Neural cell (in vitro differentiated cells): ENCODE results near the gene PCIF1. TPM values are rescaled to one million over a fixed set of nuclear protein-coding genes. Genes with fewer than 3 reads are reported as not detected.
"Not testable (repeated sequence)": the region's sequence is repeated elsewhere in the genome, so short reads cannot be mapped to it uniquely, and the experiment has no call there.

Experiments used
- H2AFZ ChIP-seq: fragments of 200-600, 300-800 bp; sonication (generic), shearing (Covaris generic); 2 replicates; pipeline ENCODE4 v1.6.0; 2014; ENCODE audit warnings: low read depth, mild to moderate bottlenecking, antibody characterized with exemption, low read length, moderate library complexity
- H3F3A ChIP-seq: fragments of 200-600 bp; shearing (Covaris generic); 2 replicates; pipeline ENCODE4 v1.6.1; 2016; ENCODE audit warnings: mild to moderate bottlenecking, moderate library complexity, mixed read lengths, antibody characterized with exemption, low read length; ENCODE audit not compliant: insufficient read depth, poor library complexity, severe bottlenecking
- H3K27ac ChIP-seq: fragments of 200-600, 300-800 bp; sonication (generic), shearing (Covaris generic); 2 replicates; pipeline ENCODE4 v1.5.1; 2014; ENCODE audit warnings: mild to moderate bottlenecking, low read length, moderate library complexity
- H3K27me3 ChIP-seq: fragments of 300-800, 200-600 bp; sonication (generic), shearing (Covaris generic); 2 replicates; pipeline ENCODE4 v1.6.0; 2014; ENCODE audit warnings: mild to moderate bottlenecking, low read depth, low read length, moderate library complexity; ENCODE audit not compliant: insufficient read depth
- H3K36me3 ChIP-seq: fragments of 300-800, 200-600 bp; sonication (generic), shearing (Covaris generic); 2 replicates; pipeline ENCODE4 v1.5.1; 2014; ENCODE audit warnings: mild to moderate bottlenecking, antibody characterized with exemption, low read length, moderate library complexity; ENCODE audit not compliant: insufficient read depth
- H3K4me2 ChIP-seq: fragments of 300-800, 200-600 bp; sonication (generic), shearing (Covaris generic); 2 replicates; pipeline ENCODE4 v1.6.0; 2014; ENCODE audit warnings: mild to moderate bottlenecking, low read length
- H3K4me3 ChIP-seq: fragments of 300-800, 200-600 bp; sonication (generic), shearing (Covaris generic); 2 replicates; pipeline ENCODE4 v1.5.1; 2014; ENCODE audit warnings: mild to moderate bottlenecking, low read length, moderate library complexity
- H3K79me2 ChIP-seq: fragments of 200-600 bp; shearing (Covaris generic); replicated peaks from 2 replicates; pipeline ENCODE4 v1.6.0; 2014; ENCODE audit warnings: mild to moderate bottlenecking, low read length, moderate library complexity; ENCODE audit not compliant: insufficient read depth
- H3K9ac ChIP-seq: fragments of 300-800, 200-600 bp; sonication (generic), shearing (Covaris generic); 2 replicates; pipeline ENCODE4 v1.6.1; 2016; ENCODE audit warnings: mild to moderate bottlenecking, low read length, mixed read lengths
- H3K9me2 ChIP-seq: fragments of 200-600 bp; shearing (Covaris generic); 2 replicates; pipeline ENCODE4 v1.6.1; 2016; ENCODE audit warnings: mild to moderate bottlenecking, low read length, mixed read lengths; ENCODE audit not compliant: insufficient read depth
- H3K9me3 ChIP-seq: fragments of 200-600, 300-800 bp; sonication (generic), shearing (Covaris generic); 2 replicates; pipeline ENCODE4 v1.6.1; 2016; ENCODE audit warnings: mild to moderate bottlenecking, mixed run types, low read length, moderate library complexity, mixed read lengths
- H4K20me1 ChIP-seq: fragments of 200-600 bp; shearing (Covaris generic); 2 replicates; pipeline ENCODE4 v1.6.1; 2016; ENCODE audit warnings: mild to moderate bottlenecking, mixed run types; ENCODE audit not compliant: insufficient read depth
- EP300 ChIP-seq: fragments of 450-650 bp; conservative IDR thresholded peaks from 2 replicates; pipeline ENCODE4 v1.6.1; 2014; ENCODE audit warnings: antibody characterized with exemption, mild to moderate bottlenecking, moderate library complexity; ENCODE audit not compliant: poor library complexity, severe bottlenecking
- EZH2 ChIP-seq: fragments of 200-600, 300-800 bp; shearing (Covaris generic), sonication (generic); IDR thresholded peaks from 2 replicates; pipeline ENCODE4 v1.6.1; 2014; ENCODE audit warnings: antibody characterized with exemption, low read length, borderline replicate concordance, mild to moderate bottlenecking; ENCODE audit not compliant: insufficient read depth, poor library complexity, severe bottlenecking
- MXI1 ChIP-seq: fragments of 450-650 bp; conservative IDR thresholded peaks from 2 replicates; pipeline ENCODE4 v1.6.1; 2014; ENCODE audit warnings: antibody characterized with exemption, mild to moderate bottlenecking; ENCODE audit not compliant: poor library complexity, severe bottlenecking
- POLR2AphosphoS5 ChIP-seq: IDR thresholded peaks from 2 replicates; pipeline ENCODE4 v1.6.1; 2012
- RAD21 ChIP-seq: fragments of 450-650 bp; conservative IDR thresholded peaks from 2 replicates; pipeline ENCODE4 v1.6.1; 2014; ENCODE audit warnings: antibody characterized with exemption, mild to moderate bottlenecking, moderate library complexity
- SMC3 ChIP-seq: fragments of 450-650 bp; conservative IDR thresholded peaks from 2 replicates; pipeline ENCODE4 v1.6.1; 2014; ENCODE audit warnings: antibody characterized with exemption, mild to moderate bottlenecking, moderate library complexity; ENCODE audit not compliant: poor library complexity
- TAF1 ChIP-seq: IDR thresholded peaks from 2 replicates; pipeline ENCODE4 v1.6.1; 2012; ENCODE audit warnings: low read depth
- polyA plus RNA-seq: library from polyadenylated mRNA; depleted of rRNA; stranded (reverse); fragments of >200 nt; gene quantifications from 2 replicates; pipeline ENCODE4 v1.2.3, GENCODE V29; 2014
- TF ChIP-seq, protein P1 (sequence below): IDR thresholded peaks from 2 replicates; pipeline ENCODE4 v1.6.1; 2012; ENCODE audit warnings: borderline replicate concordance
- TF ChIP-seq, protein P2 (sequence below): fragments of 450-650 bp; IDR thresholded peaks from 2 replicates; pipeline ENCODE4 v1.5.1; 2014; ENCODE audit warnings: antibody characterized with exemption, mild to moderate bottlenecking, moderate library complexity; ENCODE audit not compliant: poor library complexity, severe bottlenecking

The PCIF1 gene
- polyA plus RNA-seq, 1 donor from 2014 or later = 28.3 TPM

DNA sequence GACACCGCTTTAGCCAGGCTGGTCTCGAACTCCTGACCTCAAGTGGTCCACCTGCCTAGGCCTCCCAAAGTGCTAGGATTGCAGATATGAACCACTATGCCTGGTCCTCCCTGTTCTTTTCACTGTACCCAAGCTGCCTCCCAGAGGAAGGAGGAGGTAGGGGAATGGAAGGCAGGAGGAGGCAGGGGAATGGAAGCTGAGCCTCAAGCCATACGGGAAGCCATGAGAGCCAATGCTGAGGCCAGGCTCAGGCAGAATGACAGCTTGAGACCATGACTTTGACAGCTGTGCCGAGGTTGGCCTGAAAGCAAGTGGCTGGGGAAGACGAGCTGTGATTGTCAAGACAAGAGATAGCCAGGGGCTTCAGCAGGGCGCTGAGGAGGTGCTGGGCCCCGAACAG lies 51.1 kb downstream of the PCIF1 start:
- Histone ChIP-seq H3K9ac (no peak overlapping the region), H3K79me2 (no peaks in the 10 kb centered on the region), H3K4me2 (no peak overlapping the region), H3K9me3 (no peaks in the 10 kb centered on the region), H3K36me3 (no peaks in the 10 kb centered on the region), H2AFZ (no peak overlapping the region), H3K27me3 (no peaks in the 10 kb centered on the region), H3K4me3 (no peak overlapping the region), H3K27ac (no peak overlapping the region), H3F3A (no peaks in the 10 kb centered on the region), H4K20me1 (no peaks in the 10 kb centered on the region), H3K9me2 (no peaks in the 10 kb centered on the region)
- TF ChIP-seq EZH2 (no peak), SMC3 (no peak), EP300 (no peak), TAF1 (no peak), RAD21 (no peak), MXI1 (no peak), POLR2AphosphoS5 (no peak)
- TF ChIP-seq, protein P1, sequence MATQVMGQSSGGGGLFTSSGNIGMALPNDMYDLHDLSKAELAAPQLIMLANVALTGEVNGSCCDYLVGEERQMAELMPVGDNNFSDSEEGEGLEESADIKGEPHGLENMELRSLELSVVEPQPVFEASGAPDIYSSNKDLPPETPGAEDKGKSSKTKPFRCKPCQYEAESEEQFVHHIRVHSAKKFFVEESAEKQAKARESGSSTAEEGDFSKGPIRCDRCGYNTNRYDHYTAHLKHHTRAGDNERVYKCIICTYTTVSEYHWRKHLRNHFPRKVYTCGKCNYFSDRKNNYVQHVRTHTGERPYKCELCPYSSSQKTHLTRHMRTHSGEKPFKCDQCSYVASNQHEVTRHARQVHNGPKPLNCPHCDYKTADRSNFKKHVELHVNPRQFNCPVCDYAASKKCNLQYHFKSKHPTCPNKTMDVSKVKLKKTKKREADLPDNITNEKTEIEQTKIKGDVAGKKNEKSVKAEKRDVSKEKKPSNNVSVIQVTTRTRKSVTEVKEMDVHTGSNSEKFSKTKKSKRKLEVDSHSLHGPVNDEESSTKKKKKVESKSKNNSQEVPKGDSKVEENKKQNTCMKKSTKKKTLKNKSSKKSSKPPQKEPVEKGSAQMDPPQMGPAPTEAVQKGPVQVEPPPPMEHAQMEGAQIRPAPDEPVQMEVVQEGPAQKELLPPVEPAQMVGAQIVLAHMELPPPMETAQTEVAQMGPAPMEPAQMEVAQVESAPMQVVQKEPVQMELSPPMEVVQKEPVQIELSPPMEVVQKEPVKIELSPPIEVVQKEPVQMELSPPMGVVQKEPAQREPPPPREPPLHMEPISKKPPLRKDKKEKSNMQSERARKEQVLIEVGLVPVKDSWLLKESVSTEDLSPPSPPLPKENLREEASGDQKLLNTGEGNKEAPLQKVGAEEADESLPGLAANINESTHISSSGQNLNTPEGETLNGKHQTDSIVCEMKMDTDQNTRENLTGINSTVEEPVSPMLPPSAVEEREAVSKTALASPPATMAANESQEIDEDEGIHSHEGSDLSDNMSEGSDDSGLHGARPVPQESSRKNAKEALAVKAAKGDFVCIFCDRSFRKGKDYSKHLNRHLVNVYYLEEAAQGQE = no peak
- TF ChIP-seq, protein P2, sequence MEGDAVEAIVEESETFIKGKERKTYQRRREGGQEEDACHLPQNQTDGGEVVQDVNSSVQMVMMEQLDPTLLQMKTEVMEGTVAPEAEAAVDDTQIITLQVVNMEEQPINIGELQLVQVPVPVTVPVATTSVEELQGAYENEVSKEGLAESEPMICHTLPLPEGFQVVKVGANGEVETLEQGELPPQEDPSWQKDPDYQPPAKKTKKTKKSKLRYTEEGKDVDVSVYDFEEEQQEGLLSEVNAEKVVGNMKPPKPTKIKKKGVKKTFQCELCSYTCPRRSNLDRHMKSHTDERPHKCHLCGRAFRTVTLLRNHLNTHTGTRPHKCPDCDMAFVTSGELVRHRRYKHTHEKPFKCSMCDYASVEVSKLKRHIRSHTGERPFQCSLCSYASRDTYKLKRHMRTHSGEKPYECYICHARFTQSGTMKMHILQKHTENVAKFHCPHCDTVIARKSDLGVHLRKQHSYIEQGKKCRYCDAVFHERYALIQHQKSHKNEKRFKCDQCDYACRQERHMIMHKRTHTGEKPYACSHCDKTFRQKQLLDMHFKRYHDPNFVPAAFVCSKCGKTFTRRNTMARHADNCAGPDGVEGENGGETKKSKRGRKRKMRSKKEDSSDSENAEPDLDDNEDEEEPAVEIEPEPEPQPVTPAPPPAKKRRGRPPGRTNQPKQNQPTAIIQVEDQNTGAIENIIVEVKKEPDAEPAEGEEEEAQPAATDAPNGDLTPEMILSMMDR = no peak

DNA sequence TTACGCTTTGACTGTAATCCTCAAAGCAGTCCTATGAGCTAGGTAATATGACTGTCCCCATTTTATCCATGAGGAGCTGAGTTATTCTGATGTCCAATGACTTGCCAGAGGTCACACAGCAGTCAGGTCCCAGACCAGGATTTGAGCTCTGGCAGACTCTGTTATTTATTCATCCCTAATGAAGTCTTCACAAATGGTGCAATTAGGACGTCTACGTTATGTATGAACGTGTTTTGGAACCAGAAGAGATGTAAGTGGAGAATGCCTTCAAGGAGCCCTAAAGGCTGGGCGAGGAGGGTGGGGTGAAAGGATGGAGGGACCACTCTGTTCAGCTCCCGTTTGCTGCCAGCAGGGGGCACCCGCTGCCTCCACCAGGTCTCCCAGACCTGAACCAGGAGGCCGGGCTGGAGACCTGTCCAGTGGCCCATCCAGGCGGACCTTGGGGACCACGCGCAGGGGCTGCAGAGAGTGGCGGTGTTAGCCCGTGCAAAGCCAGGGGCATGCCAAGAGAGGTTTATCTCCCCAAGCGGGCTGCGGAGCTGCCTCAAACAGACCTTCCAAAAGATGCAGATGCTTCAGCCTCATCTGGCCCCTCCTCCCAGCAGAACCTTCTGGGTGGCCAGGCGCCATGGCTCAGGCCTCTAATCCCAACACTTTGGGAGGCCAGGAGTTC lies 52.8 kb downstream of the PCIF1 start:
- Histone ChIP-seq H3K27me3 (no peaks in the 10 kb centered on the region), H3K4me3 (no peak overlapping the region), H3K4me2 (no peak overlapping the region), H4K20me1 (no peaks in the 10 kb centered on the region), H3K79me2 (no peaks in the 10 kb centered on the region), H3K9me3 (no peaks in the 10 kb centered on the region), H3K9me2 (no peaks in the 10 kb centered on the region), H2AFZ (no peak overlapping the region), H3K36me3 (no peaks in the 10 kb centered on the region), H3K27ac (no peak overlapping the region), H3K9ac (no peak overlapping the region), H3F3A (no peaks in the 10 kb centered on the region)
- peak; percentile 76 for TF ChIP-seq SMC3
- no peak for TF ChIP-seq TAF1
- no peak for TF ChIP-seq EP300
- TF ChIP-seq, protein P2 = peak; percentile 82
- TF ChIP-seq RAD21 = peak; percentile 73

DNA sequence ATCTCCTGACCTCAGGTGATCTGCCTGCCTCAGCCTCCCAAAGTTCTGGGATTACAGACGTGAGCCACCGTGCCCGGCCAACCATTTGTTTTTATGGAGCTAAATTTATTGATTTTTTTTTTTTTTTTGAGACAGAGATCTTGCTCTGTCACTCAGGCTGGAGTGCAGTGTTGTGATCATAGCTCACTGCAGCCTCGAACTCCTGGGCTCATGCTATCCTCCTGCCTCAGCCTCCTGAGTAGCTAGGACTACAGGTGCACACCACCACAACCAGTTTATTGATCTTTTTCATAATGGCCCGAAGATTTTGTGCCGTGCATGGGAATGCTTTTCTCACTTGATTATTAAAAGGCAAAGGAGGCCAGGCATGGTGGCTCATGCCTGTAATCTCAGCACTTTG lies 54.3 kb downstream of the PCIF1 start:
- not testable (repeated sequence) for H3F3A ChIP-seq, H3K4me2 ChIP-seq, H3K4me3 ChIP-seq, H3K36me3 ChIP-seq, H4K20me1 ChIP-seq, H3K27ac ChIP-seq, H3K27me3 ChIP-seq, H3K79me2 ChIP-seq, H3K9ac ChIP-seq, H3K9me2 ChIP-seq, H2AFZ ChIP-seq, H3K9me3 ChIP-seq
